Neutrophil (primary cell): ENCODE data around the gene CBY3.

Source experiments
- H3K27ac ChIP-seq: fragments of 200-600 bp; sonication (generic); 2 replicates; pipeline ENCODE4 v1.5.1; 2016; ENCODE audit warnings: mild to moderate bottlenecking, moderate library complexity
- H3K27me3 ChIP-seq: fragments of 200-600 bp; sonication (generic); 2 replicates; pipeline ENCODE4 v1.6.0; 2016; ENCODE audit warnings: mild to moderate bottlenecking
- H3K36me3 ChIP-seq: fragments of 200-600 bp; sonication (generic); 2 replicates; pipeline ENCODE4 v1.5.1; 2017
- H3K4me1 ChIP-seq, 2 experiments: fragments of 200-600 bp in 1 of 2; sonication (generic) in 1 of 2; 1 replicate in 1 of 2; 2 replicates in 1 of 2; pipeline versions ENCODE4 v1.5.1 to v1.6.1; 2013 to 2016; ENCODE audit warnings: low read depth in 1 of 2, low read length in 1 of 2, mild to moderate bottlenecking in 1 of 2, moderate library complexity in 1 of 2; ENCODE audit not compliant: control insufficient read depth in 1 of 2, insufficient read depth in 1 of 2
- H3K4me3 ChIP-seq, 2 experiments: fragments of 200-600 bp in 1 of 2; sonication (generic) in 1 of 2; 1 replicate in 1 of 2; 2 replicates in 1 of 2; pipeline ENCODE4 v1.5.1; 2013 to 2016; ENCODE audit warnings: low read depth in 1 of 2, low read length in 1 of 2, mild to moderate bottlenecking in 1 of 2, moderate library complexity in 1 of 2
- H3K9me3 ChIP-seq: fragments of 200-600 bp; sonication (generic); 2 replicates; pipeline ENCODE4 v1.5.1; 2016
- TF ChIP-seq, protein P1 (sequence below): fragments of 200-600 bp; sonication (generic); IDR thresholded peaks from 2 replicates; pipeline ENCODE4 v1.5.1; 2016; ENCODE audit warnings: antibody characterized with exemption

CBY3 gene

DNA sequence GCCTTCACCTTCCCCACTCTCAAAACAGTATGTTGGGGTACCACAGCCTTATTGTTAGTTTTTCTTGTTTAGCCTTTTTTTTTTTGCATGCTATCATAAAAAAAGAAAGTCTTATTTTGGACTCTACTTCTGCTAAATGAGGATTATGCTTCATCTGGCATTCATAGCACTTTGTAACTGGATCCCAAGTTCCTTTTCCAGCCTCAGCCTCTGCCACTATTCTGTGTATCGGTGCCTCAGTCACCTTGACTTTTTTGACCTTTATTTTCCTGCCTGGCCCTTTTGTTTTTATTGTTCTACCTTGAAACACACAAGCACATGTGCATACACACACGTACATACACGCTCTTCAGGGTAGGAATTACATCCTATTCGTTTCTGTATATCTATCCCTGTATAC is 43.3 kb upstream of the CBY3 start:
- TF ChIP-seq, protein P1, sequence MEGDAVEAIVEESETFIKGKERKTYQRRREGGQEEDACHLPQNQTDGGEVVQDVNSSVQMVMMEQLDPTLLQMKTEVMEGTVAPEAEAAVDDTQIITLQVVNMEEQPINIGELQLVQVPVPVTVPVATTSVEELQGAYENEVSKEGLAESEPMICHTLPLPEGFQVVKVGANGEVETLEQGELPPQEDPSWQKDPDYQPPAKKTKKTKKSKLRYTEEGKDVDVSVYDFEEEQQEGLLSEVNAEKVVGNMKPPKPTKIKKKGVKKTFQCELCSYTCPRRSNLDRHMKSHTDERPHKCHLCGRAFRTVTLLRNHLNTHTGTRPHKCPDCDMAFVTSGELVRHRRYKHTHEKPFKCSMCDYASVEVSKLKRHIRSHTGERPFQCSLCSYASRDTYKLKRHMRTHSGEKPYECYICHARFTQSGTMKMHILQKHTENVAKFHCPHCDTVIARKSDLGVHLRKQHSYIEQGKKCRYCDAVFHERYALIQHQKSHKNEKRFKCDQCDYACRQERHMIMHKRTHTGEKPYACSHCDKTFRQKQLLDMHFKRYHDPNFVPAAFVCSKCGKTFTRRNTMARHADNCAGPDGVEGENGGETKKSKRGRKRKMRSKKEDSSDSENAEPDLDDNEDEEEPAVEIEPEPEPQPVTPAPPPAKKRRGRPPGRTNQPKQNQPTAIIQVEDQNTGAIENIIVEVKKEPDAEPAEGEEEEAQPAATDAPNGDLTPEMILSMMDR = no peak
- H3K27ac ChIP-seq = peak overlapping the region; percentile 51
- H3K4me1 ChIP-seq = peaks cover 17 to 27% of the 10 kb centered on the region in 2 experiments
- no peak overlapping the region for H3K4me3 ChIP-seq
- peaks cover 26% of the 10 kb centered on the region for H3K36me3 ChIP-seq
- no peaks in the 10 kb centered on the region for H3K9me3 ChIP-seq
- H3K27me3 ChIP-seq = no peaks in the 10 kb centered on the region

DNA sequence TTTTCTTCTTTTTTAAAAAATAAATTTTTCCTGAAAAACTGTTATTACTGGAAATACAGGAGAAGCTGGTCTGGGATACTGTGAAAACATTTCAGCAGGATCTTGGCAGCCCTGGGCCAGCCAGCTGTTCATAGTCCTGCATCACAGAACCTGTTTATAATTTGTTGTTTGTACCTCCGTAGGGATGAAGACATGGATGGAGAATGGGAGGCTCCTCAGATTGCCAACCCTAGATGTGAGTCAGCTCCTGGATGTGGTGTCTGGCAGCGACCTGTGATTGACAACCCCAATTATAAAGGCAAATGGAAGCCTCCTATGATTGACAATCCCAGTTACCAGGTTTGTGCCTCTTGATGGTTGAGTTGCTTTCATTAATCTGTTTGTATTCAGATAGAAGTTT is 39.4 kb upstream of the CBY3 start:
- Histone ChIP-seq H3K4me3 (no peak overlapping the region), H3K36me3 (peaks cover 30% of the 10 kb centered on the region), H3K9me3 (no peaks in the 10 kb centered on the region), H3K4me1 (no peaks in the 10 kb centered on the region), H3K27ac (no peak overlapping the region), H3K27me3 (no peaks in the 10 kb centered on the region)
- TF ChIP-seq, protein P1 = no peak

DNA sequence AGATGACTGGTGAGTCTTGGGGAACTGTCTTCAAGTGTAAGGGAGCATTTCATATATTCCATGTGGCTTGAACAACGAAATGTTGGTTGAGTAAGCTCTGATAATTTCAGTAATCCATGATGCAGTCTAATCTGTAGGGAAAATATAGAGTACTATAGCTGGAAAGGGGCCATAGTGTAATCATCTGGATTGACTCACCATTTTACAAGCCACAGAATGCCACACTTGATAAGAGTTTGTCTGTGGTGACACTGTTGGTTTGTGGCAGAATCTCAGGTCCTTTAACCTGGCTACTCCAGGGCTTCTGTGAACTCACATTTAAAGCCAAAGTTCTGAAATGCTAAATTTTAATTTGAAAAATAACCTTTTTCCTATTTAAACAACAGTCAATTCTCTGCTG is 35.5 kb upstream of the CBY3 start:
- Histone ChIP-seq H3K36me3 (peaks cover 17% of the 10 kb centered on the region), H3K27ac (peak overlapping the region; percentile 31), H3K4me1 (no peaks in the 10 kb centered on the region), H3K9me3 (no peaks in the 10 kb centered on the region), H3K4me3 (no peak overlapping the region), H3K27me3 (no peaks in the 10 kb centered on the region)
- TF ChIP-seq, protein P1 = no peak

DNA sequence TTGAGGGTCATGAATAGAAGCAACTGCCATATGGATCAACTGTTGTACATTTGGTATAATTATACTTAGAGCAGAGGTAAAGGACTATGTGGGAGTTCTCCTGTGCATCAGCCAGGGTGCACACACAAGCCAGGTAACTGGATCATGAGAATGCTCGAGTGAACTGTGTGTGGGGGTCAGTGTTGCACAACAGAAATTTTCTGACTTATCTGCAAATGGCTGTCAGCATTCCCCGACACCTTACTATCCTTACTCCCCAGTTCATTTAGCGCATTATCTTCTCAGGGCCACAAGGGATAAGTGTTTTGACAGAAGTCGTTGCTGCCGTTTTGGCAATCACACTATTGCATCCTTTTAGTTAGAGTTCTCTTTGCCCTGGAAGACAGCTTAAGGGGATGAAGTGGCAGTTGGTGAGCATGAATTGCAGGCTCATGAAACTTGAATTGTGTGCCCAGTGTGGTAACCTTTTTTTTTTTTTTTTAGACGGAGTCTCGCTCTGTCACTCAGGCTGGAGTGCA is 19.6 kb upstream of the CBY3 start:
- no peaks in the 10 kb centered on the region for H3K27me3 ChIP-seq
- no peaks in the 10 kb centered on the region for H3K36me3 ChIP-seq
- H3K27ac ChIP-seq = peak overlapping the region; percentile 97
- H3K4me1 ChIP-seq = peaks cover 60 to 61% of the 10 kb centered on the region in 2 experiments
- H3K4me3 ChIP-seq = peak overlapping the region; percentile 8 to 88
- H3K9me3 ChIP-seq = no peaks in the 10 kb centered on the region
- TF ChIP-seq, protein P1 = no peak

DNA sequence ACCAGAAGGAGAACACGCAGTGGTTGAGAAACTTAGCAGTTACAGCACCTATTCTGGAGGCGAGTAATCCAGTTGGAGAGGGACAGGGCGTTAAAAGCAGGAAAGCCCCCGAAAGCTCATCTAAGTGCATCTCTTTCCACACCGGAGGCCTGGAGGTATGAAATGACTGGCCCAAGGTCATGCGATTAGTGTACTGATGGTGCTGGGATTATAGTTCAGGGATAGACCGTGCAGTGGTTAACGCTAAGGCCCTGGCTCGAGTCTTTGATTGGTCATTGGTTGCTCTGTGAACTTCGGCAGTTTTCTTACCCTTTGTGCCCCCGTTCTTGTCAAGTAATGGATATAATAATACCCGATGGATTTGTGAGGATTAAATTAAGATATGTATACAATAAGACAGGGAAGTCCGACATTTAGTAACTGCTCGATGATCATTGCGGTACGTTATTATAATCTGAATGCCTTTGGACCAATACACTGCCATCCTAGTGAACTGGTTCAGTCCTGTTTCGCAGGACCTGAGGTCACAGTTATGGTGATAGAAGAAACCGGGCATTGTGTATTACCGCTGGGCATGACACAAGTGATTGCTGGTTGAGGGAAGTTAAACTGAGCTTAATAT is 18.9 kb upstream of the CBY3 start:
- Histone ChIP-seq H3K36me3 (no peaks in the 10 kb centered on the region), H3K27ac (peak overlapping the region; percentile 97), H3K4me3 (peak overlapping the region; percentile 88), H3K9me3 (no peaks in the 10 kb centered on the region), H3K27me3 (no peaks in the 10 kb centered on the region), H3K4me1 (peaks cover 67 to 68% of the 10 kb centered on the region in 2 experiments)
- TF ChIP-seq, protein P1 = no peak
